Mesendoderm (in vitro differentiated cells): ENCODE data around the gene R3HDM2.

ENCODE experiments used
- DNase-seq: peaks from one replicate; pipeline ENCODE4 v3.0.0; 2013
- H2AK5ac ChIP-seq: 2 replicates; pipeline ENCODE4 v1.6.1; 2013; ENCODE audit warnings: low read length, inconsistent platforms
- H2BK120ac ChIP-seq: 2 replicates; pipeline ENCODE4 v1.6.1; 2013; ENCODE audit warnings: low read depth, mild to moderate bottlenecking, low read length, moderate library complexity, mixed read lengths
- H2BK15ac ChIP-seq: replicated peaks from 2 replicates; pipeline ENCODE4 v1.6.1; 2013; ENCODE audit warnings: low read depth, mild to moderate bottlenecking, moderate library complexity
- H2BK5ac ChIP-seq: 2 replicates; pipeline ENCODE4 v1.6.1; 2013; ENCODE audit warnings: low read length, inconsistent platforms
- H3K18ac ChIP-seq: 2 replicates; pipeline ENCODE4 v1.6.1; 2013; ENCODE audit warnings: mild to moderate bottlenecking, low read length, mixed read lengths
- H3K23ac ChIP-seq: one replicate; pipeline ENCODE4 v1.6.1; 2013; ENCODE audit warnings: low read length
- H3K27ac ChIP-seq: 2 replicates; pipeline ENCODE4 v1.5.1; 2013; ENCODE audit warnings: low read depth, mild to moderate bottlenecking, inconsistent platforms, low read length, moderate library complexity
- H3K27me3 ChIP-seq: 2 replicates; pipeline ENCODE4 v1.6.1; 2013; ENCODE audit warnings: low read length, control low read depth, mild to moderate bottlenecking, inconsistent platforms; ENCODE audit not compliant: insufficient read depth, poor library complexity
- H3K36me3 ChIP-seq: 2 replicates; pipeline ENCODE4 v1.6.1; 2013; ENCODE audit warnings: low read length, inconsistent platforms; ENCODE audit not compliant: control insufficient read depth, insufficient read depth
- H3K4ac ChIP-seq: one replicate; pipeline ENCODE4 v1.6.1; 2013; ENCODE audit warnings: low read depth, mild to moderate bottlenecking, low read length, moderate library complexity
- H3K4me1 ChIP-seq: 2 replicates; pipeline ENCODE4 v1.6.1; 2013; ENCODE audit warnings: low read depth, low read length, inconsistent platforms; ENCODE audit not compliant: control insufficient read depth
- H3K4me2 ChIP-seq: 2 replicates; pipeline ENCODE4 v1.6.1; 2013; ENCODE audit warnings: low read length
- H3K4me3 ChIP-seq: 2 replicates; pipeline ENCODE4 v1.5.1; 2013; ENCODE audit warnings: mild to moderate bottlenecking, low read length
- H3K56ac ChIP-seq: one replicate; pipeline ENCODE4 v1.6.1; 2013; ENCODE audit warnings: low read length
- H3K79me1 ChIP-seq: 2 replicates; pipeline ENCODE4 v1.6.1; 2013; ENCODE audit warnings: low read length, inconsistent platforms
- H3K79me2 ChIP-seq: 2 replicates; pipeline ENCODE4 v1.6.1; 2013; ENCODE audit warnings: mild to moderate bottlenecking, low read length; ENCODE audit not compliant: control insufficient read depth, insufficient read depth
- H3K9ac ChIP-seq: 2 replicates; pipeline ENCODE4 v1.6.1; 2013; ENCODE audit warnings: low read length, inconsistent platforms
- H4K5ac ChIP-seq: one replicate; pipeline ENCODE4 v1.6.1; 2013; ENCODE audit warnings: low read length
- H4K8ac ChIP-seq: one replicate; pipeline ENCODE4 v1.6.1; 2013; ENCODE audit warnings: low read depth, mild to moderate bottlenecking, control low read depth, low read length, moderate library complexity
- WGBS: extraction: QIAGEN DNeasy Blood & Tissue Kit; methylation state at CpG from one replicate; pipeline ENCODE4 v1.1.7; 2013; ENCODE audit warnings: low lambda C conversion rate, missing lambda C conversion rate; ENCODE audit not compliant: insufficient coverage; ENCODE audit errors: extremely low coverage; 5-methylcytosine and 5-hydroxymethylcytosine counted together

The R3HDM2 gene

DNA sequence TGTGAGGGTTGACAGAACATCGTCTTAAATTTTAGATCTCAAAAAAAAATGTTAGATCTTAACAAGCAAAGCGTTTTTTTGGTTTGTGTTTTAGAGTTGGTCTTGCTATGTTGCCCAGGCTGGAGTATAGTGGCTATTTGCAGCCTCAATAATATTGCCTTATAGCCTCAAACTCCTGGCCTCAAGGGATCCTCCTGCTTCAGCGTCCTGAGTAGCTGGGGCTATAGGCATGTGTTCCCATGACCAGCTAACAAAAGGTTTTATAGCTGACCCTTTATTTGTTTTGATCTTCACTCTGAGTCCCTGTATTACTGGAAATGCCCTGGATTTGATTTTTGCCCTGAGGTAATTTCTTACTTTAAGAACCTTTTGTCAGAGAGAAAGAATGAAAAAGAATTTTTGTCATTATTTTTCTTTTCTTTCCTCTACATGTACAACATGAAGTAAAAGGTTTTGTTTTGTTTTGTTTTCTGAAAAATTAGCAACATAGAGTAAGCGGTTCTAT, 9.0 kb upstream of the R3HDM2 start:
- Histone ChIP-seq H3K27me3 (no peaks in the 10 kb centered on the region), H3K27ac (no peak overlapping the region), H3K56ac (no peak overlapping the region), H3K9ac (no peak overlapping the region), H3K79me1 (no peaks in the 10 kb centered on the region), H4K5ac (no peak overlapping the region), H3K4me3 (no peak overlapping the region), H3K4me2 (no peak overlapping the region), H3K23ac (no peak overlapping the region), H2AK5ac (no peak overlapping the region), H4K8ac (no peak overlapping the region), H3K79me2 (no peaks in the 10 kb centered on the region), H2BK5ac (no peak overlapping the region), H2BK120ac (no peak overlapping the region), H3K36me3 (no peaks in the 10 kb centered on the region), H3K4me1 (no peaks in the 10 kb centered on the region), H3K4ac (no peak overlapping the region), H2BK15ac (no peak overlapping the region), H3K18ac (no peak overlapping the region)
- no peak for DNase-seq
- WGBS, result no CpG with 5 or more reads among the region's 4 CpGs

DNA sequence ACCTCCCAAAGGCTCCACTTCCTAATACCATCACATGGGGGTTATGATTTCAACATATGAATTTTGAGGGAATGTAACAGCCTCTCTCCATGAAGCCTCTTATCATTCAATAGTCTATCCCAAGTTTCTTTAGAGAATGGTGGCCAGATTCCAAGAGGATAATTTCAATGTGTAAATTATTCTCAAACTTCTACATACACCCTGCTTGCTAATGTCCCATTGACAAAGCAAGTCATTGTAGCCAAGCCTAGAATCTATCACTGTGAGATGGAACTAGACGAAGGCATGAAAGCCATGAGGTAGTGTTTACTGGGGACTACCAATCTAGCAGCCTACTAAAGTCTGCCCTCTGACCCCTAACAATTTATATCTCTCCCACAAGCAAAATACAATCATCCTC, 7.6 kb upstream of the R3HDM2 start:
- Histone ChIP-seq H2AK5ac (no peak overlapping the region), H2BK120ac (no peak overlapping the region), H3K27ac (no peak overlapping the region), H3K9ac (no peak overlapping the region), H3K56ac (no peak overlapping the region), H3K4ac (no peak overlapping the region), H2BK5ac (no peak overlapping the region), H4K5ac (no peak overlapping the region), H3K36me3 (no peaks in the 10 kb centered on the region), H3K23ac (no peak overlapping the region), H3K27me3 (no peaks in the 10 kb centered on the region), H3K4me2 (no peak overlapping the region), H3K4me1 (no peaks in the 10 kb centered on the region), H3K79me1 (no peaks in the 10 kb centered on the region), H3K18ac (no peak overlapping the region), H3K79me2 (no peaks in the 10 kb centered on the region), H2BK15ac (no peak overlapping the region), H4K8ac (no peak overlapping the region), H3K4me3 (no peak overlapping the region)
- no peak for DNase-seq
- WGBS, result no CpG with 5 or more reads among the region's 1 CpG

DNA sequence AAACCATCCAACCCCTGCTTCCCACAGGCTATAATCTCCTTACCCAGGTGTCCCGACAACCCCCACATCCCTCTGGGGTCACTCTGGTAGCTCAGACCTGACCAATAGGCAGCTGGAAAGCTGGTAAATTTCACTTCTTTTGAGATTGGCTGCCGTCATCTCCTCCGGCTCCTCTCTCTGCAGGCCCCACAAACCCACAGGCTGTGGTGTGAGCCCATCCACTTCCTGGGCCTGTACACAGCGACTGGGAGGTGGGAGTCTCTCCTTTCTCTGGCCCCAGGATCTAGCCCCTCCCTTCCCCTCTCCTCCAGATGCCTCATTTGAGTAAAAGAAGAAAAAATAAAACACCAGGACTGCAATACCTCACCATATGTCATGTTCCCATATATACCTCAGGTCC, 4.5 kb upstream of the R3HDM2 start:
- no peak overlapping the region for H3K4me3 ChIP-seq
- H2BK120ac ChIP-seq, result no peak overlapping the region
- no peak overlapping the region for H3K56ac ChIP-seq
- H2BK5ac ChIP-seq, result no peak overlapping the region
- WGBS, result no CpG with 5 or more reads among the region's 4 CpGs
- no peak overlapping the region for H3K27ac ChIP-seq
- no peak overlapping the region for H3K4ac ChIP-seq
- no peaks in the 10 kb centered on the region for H3K4me1 ChIP-seq
- no peaks in the 10 kb centered on the region for H3K36me3 ChIP-seq
- no peak overlapping the region for H3K18ac ChIP-seq
- no peak overlapping the region for H4K5ac ChIP-seq
- no peak overlapping the region for H3K9ac ChIP-seq
- H4K8ac ChIP-seq, result no peak overlapping the region
- no peak overlapping the region for H3K4me2 ChIP-seq
- no peaks in the 10 kb centered on the region for H3K79me1 ChIP-seq
- H3K79me2 ChIP-seq, result no peaks in the 10 kb centered on the region
- no peak overlapping the region for H2BK15ac ChIP-seq
- H2AK5ac ChIP-seq, result no peak overlapping the region
- no peaks in the 10 kb centered on the region for H3K27me3 ChIP-seq
- DNase-seq, result no peak
- no peak overlapping the region for H3K23ac ChIP-seq

DNA sequence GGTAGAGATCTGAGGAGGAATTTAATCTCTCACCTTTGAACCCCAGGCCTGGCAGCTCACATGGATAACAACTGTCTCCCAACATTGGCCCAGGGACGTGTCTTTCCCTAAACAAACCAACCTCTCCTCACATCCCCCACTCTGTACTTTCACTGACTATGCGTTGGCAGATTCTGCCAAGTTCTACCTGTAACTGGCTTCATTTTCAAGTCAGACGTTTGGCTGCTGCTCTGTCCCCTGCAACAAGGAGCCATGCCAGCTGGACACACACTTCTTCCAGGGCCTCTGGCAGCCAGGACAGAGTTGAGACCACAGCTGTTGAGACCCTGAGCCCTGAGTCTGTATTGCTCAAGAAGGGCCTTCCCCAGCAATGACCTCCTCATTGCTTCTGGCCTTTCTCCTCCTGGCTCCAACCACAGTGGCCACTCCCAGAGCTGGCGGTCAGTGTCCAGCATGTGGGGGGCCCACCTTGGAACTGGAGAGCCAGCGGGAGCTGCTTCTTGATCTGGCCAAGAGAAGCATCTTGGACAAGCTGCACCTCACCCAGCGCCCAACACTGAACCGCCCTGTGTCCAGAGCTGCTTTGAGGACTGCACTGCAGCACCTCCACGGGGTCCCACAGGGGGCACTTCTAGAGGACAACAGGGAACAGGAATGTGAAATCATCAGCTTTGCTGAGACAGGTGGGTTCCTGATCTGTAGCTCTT, 3.8 kb upstream of the R3HDM2 start, which contains the start of gene INHBC:
INHBC (plus strand) TSS at position 268 of the 707 bp plus-strand sequence; CDS start at position 371, 103 bp downstream.
- H3K27ac ChIP-seq, result no peak within 1 kb of the TSS
- H3K23ac ChIP-seq, result no peak within 1 kb of the TSS
- no peak within 1 kb of the TSS for H3K9ac ChIP-seq
- no peak within 1 kb of the TSS for H2AK5ac ChIP-seq
- H2BK5ac ChIP-seq, result no peak within 1 kb of the TSS
- H4K5ac ChIP-seq, result no peak within 1 kb of the TSS
- no peak within 1 kb of the TSS for H4K8ac ChIP-seq
- no peak within 1 kb of the TSS for H3K4me2 ChIP-seq
- no peak within 1 kb of the TSS for H2BK15ac ChIP-seq
- no peaks in the 10 kb centered on the region for H3K27me3 ChIP-seq
- DNase-seq, result no peak
- no peak within 1 kb of the TSS for H3K4me3 ChIP-seq
- H3K56ac ChIP-seq, result no peak within 1 kb of the TSS
- no peaks in the 10 kb centered on the region for H3K79me1 ChIP-seq
- no peak within 1 kb of the TSS for H3K4ac ChIP-seq
- WGBS, result no CpG with 5 or more reads among the region's 8 CpGs
- no peaks in the 10 kb centered on the region for H3K36me3 ChIP-seq
- H3K4me1 ChIP-seq, result no peaks in the 10 kb centered on the region
- no peak within 1 kb of the TSS for H2BK120ac ChIP-seq
- no peak within 1 kb of the TSS for H3K18ac ChIP-seq
- H3K79me2 ChIP-seq, result peaks cover 2% of the 10 kb centered on the region

DNA sequence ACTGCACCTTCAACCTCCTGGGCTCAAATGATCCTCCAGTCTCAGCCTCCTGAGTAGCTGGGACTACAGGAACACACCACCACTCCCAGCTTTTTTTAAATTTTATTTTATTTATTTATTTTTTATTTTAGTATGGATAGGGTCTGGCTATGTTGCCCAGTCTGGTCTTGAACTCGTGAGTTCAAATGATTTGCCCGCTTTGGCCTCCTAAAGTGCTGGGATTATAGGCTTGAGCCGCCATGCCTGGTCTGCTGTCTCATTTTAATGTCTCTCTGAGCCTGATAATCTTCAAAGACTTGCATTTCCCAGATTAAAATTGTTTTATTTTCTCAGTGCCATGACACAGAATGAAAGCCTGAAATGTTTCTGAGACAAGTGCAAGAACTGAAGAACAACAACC, 2.5 kb upstream of the R3HDM2 start:
- no peak overlapping the region for H4K8ac ChIP-seq
- no CpG with 5 or more reads among the region's 3 CpGs for WGBS

More for the DNA sequence above, 2.5 kb upstream of the R3HDM2 start:
- DNase-seq, result no peak
- no peak overlapping the region for H3K4me3 ChIP-seq
- H2BK120ac ChIP-seq, result no peak overlapping the region
- no peaks in the 10 kb centered on the region for H3K4me1 ChIP-seq
- no peaks in the 10 kb centered on the region for H3K36me3 ChIP-seq
- peaks cover 4% of the 10 kb centered on the region for H3K79me2 ChIP-seq
- H3K27ac ChIP-seq, result no peak overlapping the region
- H3K56ac ChIP-seq, result no peak overlapping the region
- H3K9ac ChIP-seq, result no peak overlapping the region
- H3K4ac ChIP-seq, result no peak overlapping the region
- H3K23ac ChIP-seq, result no peak overlapping the region
- no peak overlapping the region for H3K4me2 ChIP-seq
- H3K79me1 ChIP-seq, result peaks cover 2% of the 10 kb centered on the region
- H2AK5ac ChIP-seq, result no peak overlapping the region
- no peaks in the 10 kb centered on the region for H3K27me3 ChIP-seq
- H4K5ac ChIP-seq, result no peak overlapping the region
- no peak overlapping the region for H2BK5ac ChIP-seq
- H3K18ac ChIP-seq, result no peak overlapping the region
- H2BK15ac ChIP-seq, result no peak overlapping the region
